HG02970 (cell line): ENCODE measurements around the gene FBXW9.
"Not testable (repeated sequence)": the region's sequence is repeated elsewhere in the genome, so short reads cannot be mapped to it uniquely, and the experiment has no call there.

Experiments
- ATAC-seq: cut with Tn5 transposase; IDR thresholded peaks from one replicate; pipeline ENCODE4 v1.9.1; 2021; ENCODE audit warnings: mild to moderate bottlenecking, moderate library complexity, moderate number of reproducible peaks; ENCODE audit not compliant: unreplicated experiment, low FRiP score

FBXW9 gene

DNA sequence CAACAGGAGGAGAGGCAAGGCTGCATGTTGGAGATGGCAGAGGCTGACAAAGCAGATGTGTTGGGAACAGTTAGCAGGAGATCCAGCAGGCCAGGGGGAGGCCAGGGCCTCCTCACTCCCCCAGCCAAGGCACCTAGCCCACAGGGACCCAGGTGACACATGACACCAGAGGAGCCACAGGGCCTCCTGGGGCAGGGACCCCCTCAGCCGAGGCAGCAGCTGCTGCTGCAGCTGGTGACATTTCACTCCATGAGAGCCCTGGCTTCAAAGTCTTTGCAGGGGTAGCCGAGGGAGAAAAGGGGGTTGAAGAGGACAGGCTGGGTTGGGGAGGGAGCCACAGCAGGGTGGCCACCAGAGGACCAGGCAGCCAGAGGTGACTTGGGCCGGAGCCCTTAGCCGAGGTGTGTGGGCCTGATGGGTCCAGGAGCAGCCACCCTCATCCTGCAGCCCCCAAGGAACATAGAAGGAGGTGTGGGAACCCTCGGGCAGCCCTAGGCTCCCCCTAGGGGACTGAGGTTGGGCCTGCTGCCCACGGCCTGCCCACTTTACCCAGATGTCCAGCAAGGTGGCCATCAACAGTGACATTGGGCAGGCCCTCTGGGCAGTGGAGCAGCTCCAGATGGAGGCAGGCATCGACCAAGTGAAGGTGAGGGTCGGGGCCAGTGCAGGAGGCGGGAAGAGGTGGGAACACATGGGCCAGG lies 8.8 kb downstream of the FBXW9 start, which contains the start of gene GNG14:
TSS of gene GNG14 (plus strand) at position 503 of the 701 bp plus-strand sequence. CDS start at position 554, 51 bp downstream.
- ATAC-seq, result no peak

DNA sequence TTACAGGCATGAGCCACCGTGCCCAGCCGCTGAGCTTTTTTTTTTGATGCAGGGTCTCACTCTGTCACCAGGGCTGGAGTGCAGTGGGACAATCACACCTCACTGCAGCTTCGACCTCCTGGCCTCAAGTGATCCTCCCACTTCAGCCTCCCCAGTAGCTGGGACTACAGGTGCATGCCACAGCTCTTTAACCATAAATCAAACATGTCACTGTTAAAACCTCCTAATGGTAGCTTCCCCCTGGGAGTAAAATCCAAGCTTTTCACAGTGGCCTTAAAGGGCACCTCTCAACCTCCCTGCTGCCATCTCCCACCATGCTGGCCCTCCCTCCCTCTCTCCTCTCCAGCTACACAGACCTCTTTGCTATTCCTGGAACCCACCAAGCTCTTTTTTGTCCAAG lies 10.6 kb downstream of the FBXW9 start:
- no peak for ATAC-seq

DNA sequence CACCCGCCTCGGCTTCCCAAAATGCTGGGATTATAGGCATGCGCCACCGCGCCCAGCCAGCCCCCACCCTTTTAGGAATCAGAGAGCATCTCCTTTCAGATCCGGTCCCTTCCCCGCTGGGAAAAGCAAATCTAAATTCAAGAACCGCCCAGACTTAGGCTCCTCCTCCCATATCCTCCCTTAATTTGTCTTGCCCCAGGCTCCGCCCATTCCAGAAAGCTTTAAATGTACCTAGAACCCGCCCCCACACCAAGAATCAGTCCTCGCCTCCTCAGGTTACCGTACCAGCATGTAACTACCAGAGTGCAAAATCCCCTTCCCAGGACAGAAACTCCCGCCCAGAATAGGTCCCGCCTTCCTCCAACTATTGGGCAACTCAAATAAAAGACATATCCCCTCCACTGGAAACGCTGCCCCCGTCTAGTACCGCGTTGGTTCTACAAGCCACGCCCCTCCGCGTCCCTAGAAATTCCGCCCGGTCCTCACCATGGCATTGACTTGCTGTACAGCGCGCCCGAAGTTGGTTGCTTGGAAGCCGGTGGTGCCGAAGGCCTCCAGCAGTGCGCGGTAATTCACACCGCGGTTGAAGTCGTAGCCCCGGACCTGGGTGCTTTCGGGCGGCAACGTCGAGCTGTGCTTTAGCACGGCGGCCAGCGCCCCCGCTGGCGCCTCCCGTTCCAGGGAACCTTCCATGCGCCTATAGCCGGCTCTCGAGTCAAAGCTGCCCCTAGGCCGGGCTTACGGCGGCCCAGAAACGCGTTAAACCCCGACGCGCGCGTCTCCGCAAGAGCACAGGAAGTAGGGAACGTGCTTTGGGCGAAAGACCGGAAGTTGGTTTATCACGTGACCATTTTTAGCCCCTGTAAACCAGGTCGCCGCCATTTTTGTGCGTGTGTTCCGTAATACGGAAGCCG lies 15.1 kb downstream of the FBXW9 start, which contains the start of gene DHPS:
TSS of gene DHPS (minus strand) at position 807 of the 914 bp plus-strand sequence. CDS start at position 693, 114 bp downstream.
- peak; percentile 69 for ATAC-seq

DNA sequence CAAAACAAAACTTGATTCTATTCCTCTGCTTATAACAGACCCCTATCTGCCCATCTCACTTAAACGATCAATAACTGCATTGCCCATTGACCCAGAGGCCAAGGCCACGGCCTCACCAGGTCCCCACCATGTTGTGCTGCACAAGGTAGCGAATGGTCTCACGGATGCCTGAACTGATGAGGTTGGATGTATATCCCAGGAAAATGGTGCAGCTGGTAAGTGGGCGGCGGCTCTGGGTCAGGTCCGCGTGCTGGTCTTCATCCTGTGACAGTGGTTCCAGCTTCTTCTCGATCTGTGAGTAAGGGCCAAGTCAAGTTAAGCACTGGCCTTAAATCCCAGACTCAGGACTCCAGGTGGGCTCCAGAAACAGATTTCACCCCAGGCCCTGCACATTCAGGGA lies 16.4 kb downstream of the FBXW9 start:
- no peak for ATAC-seq

DNA sequence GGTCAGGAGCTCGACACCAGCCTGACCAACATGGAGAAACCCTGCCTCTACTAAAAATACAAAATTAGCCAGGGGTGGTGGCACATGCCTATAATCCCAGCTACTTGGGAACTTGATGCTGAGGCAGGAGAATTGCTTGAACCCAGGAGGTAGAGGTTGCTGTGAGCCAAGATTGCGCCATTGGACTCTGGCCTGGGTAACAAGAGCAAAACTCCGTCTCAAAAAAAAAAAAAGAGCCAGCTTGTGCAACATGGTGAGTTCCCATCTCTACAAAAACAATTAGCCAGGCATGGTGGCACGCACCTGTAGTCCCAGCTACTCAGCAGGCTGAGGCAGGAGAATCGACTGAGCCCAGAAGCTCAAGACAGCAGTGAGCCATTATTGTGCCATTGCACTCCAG lies 18.4 kb downstream of the FBXW9 start:
- ATAC-seq, result not testable (repeated sequence)

DNA sequence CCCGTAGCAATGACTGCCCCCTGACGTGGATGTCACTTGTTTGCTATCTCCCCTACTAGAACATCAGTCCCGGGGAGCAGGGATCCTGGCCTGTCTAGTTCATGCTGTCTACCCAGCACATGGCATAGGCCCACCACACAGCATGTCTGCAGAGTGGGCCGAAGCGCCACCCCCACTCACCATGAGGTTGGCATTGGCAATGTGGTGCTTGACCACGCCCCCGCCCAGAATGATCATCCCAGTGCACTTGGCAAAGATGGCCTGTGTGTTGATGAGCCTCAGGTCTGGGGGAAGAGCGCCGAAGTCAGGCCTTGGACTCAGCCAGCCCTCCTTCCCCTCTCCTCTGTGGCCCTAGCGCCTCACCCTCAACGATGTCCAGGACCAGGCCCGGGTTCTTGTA lies 19.5 kb downstream of the FBXW9 start:
- no peak for ATAC-seq

DNA sequence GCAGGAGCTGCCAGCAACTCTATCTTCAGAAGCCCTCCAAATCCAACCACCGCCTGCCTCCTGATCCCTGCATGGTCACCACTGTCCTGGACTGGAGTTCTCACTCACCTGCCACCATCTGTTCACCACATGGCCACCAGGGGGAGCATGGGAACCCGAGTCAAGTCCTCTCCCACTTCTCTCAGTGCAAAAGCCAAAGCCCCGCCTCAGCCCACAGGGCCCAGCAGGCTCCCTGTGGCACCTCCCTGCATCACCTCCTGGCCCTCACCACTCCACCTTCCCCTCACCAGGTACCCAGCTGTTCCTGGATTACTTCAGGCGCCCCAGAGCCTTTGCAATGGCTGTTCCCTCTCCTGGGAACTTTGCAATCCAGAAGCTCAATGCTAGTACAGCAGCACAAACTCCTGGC lies 20.0 kb downstream of the FBXW9 start:
- ATAC-seq, result no peak

DNA sequence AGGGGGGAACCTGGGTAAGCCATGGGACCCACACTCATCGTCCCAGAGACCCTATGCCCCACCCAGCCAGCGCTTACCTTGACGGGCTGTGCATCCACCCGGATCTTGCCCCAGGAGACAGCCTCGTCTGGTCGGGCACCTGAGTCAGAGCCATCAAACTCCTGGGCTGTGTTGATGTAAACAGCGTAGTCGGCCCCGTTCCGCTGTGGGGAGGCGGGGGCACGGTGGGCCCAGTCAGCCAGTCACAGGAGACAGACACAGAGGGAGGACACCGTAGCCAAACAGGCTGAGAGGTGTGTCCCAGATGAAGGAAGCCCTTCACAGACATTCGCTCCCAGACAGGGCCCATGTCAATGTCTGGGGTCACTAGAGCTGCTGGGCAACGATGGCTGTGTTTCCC lies 20.5 kb downstream of the FBXW9 start:
- ATAC-seq, result no peak

DNA sequence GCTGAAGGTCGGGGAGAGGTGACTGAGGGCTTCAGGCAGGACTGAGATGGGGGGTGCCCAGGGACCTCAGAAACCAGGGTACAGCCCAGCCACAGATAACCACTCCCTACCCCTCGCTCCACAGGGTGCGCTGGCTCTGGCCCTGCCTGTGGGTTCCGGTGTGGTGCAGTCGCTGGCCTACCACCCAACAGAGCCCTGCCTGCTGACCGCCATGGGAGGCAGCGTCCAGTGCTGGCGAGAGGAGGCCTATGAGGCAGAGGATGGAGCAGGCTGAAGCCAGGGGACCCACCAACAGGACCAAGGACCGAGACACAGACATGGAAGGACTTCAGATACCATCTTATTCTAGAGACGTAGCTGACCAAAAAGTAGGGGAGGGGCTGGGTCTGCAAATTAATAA lies 21.0 kb downstream of the FBXW9 start:
- no peak for ATAC-seq

DNA sequence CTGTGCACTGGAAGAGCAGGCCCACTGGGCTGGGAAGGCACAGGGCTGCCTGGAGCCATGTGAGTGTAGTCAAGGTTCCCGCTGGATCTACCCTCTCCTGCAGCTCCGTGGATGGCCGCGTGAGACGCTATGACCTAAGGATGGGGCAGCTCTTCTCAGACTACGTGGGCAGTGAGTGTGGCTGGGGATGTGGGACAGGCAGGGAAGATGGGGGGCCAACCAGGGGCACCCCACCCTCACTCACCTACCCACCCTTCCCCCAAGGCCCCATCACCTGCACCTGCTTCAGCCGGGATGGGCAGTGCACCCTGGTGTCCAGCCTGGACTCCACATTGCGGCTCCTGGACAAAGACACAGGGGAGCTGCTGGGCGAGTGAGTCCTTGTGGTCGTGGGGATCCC lies 23.7 kb downstream of the FBXW9 start:
- ATAC-seq, result no peak

DNA sequence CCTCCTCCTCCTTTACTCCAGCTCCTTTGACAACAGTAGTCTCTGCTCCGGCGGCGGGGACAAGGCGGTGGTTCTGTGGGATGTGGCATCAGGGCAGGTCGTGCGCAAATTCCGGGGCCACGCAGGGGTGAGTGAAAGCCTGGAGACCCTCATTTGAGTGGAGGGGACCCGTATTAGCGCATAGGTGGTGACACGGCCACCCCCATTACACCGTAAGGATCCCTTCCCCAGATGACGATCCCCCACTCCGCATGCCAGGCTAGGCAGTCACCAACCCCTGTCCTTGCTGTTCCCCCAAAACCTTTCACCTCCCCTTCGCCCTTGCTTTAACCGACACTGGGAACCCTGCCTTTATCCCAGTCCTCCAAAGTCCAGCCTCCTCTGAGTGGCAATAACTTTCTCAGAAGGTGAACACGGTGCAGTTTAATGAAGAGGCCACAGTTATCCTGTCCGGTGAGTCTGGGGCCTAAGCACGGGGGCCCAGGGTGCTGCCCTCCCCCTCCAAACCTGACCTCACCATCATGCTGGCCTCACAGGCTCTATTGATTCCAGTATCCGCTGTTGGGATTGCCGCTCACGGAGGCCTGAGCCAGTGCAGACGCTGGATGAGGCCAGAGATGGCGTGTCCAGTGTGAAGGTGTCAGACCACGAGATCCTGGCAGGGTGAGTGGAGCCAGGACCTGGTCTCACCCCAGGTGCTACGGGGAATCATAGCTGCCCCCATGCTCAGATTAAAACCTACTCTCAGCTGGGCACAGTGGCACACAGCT lies 26.1 kb downstream of the FBXW9 start:
- ATAC-seq, result no peak

DNA sequence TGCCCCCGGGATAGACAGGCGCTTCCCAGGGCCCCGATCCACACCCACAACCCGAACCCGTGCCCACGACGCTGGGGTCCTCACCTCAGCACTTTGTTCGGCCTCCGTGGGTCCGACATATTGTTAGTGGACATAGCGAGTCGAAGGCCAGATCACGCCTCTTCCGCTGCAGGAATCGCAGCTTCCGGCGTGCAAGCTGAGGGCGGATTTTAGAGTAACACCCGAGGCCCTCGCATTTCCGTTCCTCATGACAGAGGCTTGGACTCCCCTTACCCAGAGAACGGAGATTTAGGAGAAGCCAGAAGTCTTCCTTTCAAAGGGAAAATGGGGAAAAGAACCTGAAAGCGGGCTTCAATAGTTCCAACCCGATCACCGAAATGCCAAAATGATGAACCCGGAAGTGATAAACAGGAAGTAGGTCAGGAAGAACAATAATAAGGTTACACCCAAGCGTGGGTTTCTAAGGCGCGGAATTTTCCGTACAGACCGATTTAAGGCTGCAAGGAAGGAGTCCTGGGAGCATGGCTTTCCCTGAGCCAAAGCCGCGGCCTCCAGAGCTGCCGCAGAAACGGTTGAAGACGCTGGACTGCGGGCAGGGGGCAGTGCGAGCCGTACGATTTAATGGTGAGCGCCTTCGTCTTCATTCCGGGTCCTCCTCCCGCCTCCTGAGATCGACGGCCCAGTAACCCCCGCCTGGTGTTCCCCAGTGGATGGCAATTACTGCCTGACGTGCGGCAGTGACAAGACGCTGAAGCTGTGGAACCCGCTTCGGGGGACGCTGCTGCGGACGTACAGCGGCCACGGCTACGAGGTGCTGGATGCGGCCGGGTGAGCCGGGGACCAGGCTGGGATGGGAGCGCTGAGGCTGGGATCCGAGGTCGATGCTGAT lies 26.9 kb downstream of the FBXW9 start:
- no peak for ATAC-seq

DNA sequence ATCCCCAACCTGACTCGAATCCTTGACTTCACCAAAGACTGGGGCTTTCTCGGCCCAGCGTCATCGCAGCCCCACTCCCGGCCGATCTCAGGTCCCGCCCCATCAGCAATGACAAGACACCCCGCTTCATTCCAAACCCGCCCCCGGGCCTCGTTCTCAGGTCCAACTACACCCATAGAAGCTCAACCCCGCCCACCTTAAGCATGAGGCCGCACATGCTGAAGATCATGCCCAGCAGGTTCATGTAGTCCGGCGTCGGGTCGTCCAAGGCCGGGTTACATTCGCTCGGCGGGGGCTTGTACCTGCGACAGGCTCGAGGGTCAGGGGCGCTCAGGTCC lies 27.5 kb downstream of the FBXW9 start:
- no peak for ATAC-seq

DNA sequence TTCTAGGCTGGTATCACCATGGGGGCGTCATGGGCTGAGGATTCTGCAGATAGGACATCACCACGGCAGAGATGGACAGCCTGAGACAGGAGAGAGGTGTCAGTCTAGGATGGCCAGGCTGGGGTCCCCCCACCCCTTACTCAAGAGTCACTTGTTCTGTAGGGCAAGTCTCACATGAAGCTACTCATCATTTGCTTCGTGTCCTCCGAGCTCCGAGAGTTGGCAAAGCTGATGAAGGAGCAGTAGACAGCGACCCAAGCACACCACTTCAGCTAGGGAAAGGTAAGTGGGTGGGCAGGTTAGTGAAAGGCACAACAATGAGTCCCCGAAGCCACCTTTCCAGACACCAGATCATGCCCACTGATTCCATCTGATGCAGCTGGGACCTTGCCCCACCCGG lies 28.1 kb downstream of the FBXW9 start:
- no peak for ATAC-seq

DNA sequence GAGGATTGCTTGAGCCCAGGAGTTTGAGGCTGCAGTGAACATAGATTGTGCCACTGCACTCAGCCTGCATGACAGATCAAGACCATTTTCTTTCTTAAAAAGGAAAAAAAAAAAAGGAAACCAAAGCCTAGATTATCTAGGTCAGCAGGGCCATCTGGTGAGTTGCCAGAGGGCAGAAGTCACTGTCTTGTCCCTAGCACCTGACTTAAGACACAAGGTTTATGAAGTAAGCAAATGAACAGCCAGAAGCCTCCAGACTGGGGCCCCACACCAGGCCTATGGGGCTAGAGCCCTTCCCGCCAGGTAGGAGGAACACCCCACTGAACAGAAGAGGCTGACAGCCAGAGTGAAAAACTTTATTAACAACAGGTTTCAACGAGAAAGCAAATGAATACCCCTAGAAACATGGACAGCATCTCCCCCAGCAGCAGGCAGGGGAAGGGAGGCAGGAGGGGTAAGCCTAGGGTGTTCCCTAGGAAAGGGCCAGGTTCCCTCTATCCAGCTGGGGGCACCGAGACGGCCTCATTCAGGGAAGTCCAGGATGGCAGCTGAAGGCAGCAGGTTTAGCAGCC lies 28.6 kb downstream of the FBXW9 start:
- ATAC-seq, result no peak

DNA sequence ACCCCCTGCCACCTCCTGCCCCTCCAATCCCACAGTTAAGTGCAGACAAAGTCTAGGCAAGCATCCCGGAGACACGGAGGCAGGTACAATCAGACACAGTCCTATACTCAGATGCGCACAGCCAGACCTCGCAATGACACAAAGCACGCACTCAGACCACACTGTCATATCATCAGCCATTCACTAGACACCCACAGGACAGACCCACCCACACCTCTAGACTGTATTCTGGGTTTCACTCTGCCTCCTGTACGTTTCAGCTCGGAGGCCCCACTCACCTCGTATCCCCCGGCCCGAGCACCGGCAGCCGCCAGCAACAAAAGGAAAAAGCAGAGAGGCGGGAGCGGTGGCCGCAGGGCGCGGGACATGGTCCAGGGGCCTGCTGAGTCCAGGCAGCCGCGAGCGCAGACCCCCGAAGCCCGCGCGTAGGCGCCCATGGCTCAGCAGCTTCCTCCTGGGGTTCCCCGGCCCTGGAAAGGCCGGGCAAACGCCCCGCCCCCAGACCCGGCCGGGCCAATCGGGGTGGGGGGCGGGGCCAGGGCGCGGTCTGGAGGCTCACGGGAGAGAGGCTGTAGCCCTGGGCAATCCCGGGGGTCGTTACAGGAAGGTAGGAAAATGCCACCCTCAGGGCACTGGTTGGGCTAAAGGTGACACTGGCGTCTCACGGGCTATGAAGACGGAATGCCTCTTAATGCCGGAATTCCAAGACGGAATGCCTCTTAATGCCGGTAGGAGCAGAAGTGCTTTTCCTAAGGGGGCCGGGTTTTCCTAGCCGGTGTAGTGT lies 30.0 kb downstream of the FBXW9 start, which contains the start of the genes MAN2B1 and WDR83:
TSS of gene MAN2B1 (minus strand) at position 478 of the 784 bp plus-strand sequence. CDS start at position 437, 41 bp downstream.
TSS of gene WDR83 (plus strand) at position 543 of the 784 bp plus-strand sequence. CDS start 2,984 bp downstream, outside the sequence.
- ATAC-seq, result peak; percentile 44

DNA sequence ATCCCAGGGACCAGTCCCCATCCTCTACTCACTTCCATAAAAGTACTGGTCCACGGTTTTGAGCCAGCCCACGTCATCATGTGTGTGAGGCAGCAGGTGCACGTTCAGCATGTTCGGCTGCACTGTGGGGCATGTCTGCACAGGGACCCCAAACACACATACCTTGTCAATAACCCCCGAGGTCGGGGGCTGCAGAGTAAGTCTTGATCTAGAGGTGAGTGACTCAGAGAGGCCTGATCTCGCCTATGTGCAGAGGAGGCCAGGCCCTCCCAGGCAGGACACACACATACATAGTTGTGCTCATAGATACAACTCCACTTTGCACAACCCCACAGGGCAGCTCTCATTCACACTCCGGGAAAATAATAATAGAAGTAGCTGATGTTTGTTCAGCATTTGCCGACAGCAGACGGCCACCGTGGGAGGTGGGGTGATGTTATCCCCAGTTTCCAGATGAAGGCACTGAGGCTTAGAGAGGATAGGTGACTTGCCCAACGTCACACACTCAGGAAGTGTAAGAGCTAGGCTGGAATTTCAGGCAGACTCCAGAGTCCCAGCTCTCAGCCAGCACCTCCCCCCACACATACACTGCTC lies 30.7 kb downstream of the FBXW9 start:
- ATAC-seq, result no peak

DNA sequence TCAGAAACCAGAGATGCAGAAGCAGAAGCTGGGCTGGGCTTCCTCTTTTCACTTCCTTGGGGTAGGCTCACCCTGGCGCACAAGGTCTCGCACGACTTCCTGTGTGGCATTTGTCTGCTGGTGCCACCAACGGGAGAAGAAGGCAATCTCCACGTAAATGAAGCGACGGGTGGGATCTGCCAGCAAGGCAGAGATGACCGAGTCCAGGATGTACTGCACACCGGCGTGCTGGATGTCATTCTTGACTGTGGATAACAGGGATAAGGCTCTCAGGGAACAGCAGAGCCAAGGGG lies 31.2 kb downstream of the FBXW9 start:
- no peak for ATAC-seq
